Amniotic stem cell (primary cell): ENCODE data around the gene CAPZA1.
"Not testable (repeated sequence)": the region's sequence is repeated elsewhere in the genome, so short reads cannot be mapped to it uniquely, and the experiment has no call there.

Source experiments
- DNase-seq: peaks from one replicate; lab custom pipeline; 2025; lab: John Stamatoyannopoulos, UW

The CAPZA1 gene

DNA sequence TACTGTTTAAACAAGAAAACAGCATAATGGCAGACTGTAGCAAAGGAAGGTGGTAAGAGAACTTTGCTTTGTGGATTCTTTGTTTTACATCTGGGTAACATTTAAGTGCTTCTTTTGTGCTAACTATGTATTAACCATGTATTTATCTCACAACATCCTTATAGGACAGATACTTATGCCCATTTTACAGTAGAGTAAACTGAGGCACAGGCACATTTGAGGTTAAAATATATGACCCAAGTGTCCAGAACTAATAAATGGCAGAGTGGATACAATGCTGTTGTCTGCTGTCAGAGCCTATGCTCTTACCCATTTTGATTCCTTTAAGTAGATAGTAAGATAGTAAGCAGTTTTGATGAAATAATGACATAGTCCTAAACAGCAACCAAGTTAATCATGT is 7.3 kb downstream of the CAPZA1 start:
- no peak for DNase-seq

DNA sequence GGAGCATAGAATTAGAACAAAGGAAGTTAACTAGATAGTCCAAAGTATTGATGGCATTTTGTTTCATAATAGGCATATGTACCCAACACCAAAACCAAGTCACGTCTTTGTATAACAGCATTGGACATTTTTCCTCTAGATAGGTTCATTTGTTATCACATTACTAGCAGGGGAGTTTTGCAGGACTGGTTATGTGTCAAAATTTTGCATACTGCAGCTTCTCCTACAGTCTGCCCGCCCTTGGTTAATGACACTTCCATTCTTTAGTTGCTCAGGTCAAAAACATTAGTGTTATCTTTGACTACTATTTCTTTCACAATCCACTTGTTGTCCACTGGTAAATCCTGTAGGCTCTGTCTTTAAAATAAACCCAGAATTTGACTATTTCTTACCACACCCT is 8.9 kb downstream of the CAPZA1 start:
- no peak for DNase-seq

DNA sequence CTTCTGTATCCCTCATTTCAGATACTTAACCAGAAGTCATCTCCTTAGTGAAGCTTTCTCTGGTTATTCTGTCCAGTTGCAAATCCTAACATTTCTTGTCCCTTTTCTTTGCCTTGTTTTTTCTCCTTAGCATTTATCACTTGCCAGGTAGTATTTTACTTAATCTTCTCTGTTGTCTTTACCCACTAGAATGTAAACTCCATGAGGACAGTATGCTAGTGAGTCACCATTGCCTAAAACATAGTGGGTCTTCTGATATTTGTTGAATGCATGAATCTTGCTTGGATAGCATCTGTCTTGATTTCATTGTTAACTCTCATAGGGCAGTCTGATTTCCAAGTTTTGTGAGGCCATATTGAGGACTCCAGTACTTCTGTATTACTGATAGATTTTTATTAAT is 9.6 kb downstream of the CAPZA1 start:
- no peak for DNase-seq

DNA sequence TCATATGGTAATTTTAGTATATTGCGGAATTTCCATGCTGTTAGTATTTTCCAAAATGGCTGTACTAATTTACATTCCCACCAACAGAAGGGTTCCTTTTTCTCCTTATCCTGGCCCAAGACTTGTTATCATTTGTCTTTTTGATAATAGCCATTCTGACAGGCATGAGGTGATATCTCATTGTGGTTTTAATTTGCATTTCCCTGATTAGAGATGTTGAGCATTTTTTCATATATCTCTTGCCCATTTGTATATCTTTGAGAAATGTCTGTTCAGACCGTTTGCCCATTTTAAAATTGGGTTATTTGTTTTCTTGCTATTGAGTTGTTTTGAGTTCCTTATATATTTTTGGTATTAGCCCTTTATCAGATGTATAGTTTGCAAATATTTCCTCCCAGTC is 14.0 kb downstream of the CAPZA1 start:
- no peak for DNase-seq

DNA sequence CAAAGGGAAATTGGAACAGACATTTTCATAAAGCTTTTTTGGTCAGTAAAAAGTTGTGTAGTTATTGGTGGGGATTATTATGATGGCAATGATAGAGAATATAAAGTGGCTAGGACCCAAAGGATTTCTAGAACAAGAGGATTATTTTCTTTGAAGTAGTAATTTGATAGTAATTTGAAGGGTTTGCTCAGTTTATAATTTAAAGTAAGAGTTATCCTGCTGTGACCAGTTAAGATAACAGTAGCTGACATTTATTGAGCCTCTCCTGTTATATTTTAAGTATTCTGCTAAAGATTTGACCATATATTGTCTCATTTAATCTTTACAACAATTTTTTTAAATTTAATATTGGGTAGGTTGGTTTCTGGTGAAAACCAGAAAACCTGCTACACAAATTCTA is 14.7 kb downstream of the CAPZA1 start:
- DNase-seq = no peak

DNA sequence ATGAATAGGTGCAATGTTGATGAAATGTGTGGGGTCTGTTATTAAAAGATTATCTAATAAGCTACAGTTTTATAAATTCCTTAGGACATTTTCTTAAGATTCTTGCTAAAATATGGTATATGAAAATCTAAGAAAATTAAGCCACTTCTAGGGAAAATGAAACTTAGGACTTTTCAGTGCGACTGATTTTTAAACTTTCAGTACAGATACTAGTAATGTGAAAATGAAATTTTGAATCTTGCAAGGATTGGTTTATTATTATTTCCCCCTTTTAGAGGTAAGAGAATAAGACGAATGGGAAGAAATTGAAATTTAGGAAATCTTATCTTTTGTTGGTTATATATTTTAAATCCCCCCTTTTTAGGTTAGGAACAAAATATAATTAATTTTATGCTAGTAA is 16.4 kb downstream of the CAPZA1 start:
- DNase-seq = no peak

DNA sequence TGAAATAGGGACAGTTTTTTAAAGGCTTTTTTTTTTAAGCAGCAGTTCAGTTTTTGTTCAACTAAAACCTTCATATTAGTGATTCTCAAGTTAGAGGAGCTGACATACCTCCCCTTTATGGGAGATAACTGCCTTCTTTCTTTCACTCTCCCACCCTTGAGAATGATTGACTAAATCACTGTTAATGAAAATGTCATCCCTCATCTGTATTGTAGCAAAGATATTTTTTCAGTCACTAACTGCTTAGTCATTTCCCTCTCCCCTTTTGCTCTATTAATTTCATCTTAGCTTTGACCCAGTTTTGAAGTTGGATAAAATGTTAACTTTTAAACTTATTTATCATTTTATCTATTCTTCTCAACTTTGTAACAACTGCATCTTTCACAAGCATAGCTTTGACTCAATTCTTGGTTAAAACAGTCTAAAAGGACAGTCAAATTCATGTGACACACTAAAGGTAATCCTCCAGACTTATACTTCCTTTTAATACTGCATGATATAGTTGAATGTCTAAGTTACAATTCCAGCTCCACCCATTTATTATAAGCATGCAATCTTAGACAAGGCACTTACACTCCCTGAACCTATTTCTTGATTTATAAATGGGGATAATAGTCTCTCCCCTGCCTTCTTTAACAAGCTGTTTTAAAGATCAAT is 17.1 kb downstream of the CAPZA1 start:
- no peak for DNase-seq

DNA sequence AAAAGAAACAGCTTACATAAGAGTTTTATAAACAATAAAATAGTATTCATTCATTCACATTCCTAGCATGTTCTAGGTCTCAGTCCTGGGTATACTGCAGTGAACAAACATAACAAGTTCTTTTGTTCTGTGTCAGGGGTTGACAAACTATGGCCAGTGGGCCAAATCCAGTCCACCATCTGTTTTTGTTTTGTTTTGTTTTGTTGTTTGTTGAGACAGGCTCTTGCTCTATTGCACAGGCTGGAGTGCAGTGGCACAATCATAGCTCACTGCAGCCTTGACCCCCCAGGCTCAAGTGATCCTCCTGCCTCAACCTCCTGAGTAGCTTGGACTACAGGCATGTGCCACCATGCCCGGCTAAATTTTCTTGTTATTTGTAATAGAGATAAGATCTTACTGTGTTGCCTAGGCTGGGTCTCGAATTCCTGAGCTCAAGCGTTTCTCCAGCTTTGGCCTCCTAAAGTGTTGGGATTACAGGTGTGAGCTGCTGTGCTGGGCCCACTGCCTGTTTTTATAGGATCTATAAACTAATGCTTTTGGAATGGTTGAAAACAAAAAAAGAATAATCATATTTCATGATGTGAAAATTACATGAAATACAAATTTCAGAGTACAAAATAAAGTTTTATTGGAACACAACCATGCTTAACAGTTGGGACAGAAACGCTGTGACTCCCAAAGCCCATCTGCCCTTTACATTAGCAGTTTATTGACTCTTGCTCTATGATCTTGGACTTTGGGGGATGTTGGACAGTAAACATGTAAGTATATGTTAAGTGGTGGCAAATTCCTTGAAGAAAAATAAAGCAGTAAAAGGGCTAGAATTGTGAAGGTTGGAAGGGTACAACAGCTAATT is 17.9 kb downstream of the CAPZA1 start:
- no peak for DNase-seq

DNA sequence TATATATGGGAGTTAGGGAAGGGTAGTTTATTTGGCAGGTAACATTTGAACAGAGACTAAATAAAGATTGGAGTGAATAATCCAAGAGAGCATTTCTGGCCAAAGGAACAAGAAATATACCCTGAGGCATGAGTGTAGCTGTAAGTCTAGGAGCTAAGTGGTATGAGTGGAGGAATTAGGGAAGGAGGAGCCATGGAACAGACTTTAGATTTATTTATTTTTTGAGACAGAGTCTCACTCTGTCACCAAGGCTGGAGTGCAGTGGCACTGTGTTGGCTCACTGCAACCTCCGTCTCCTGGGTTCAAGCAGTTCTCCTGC is 18.4 kb downstream of the CAPZA1 start:
- peak; percentile 17 for DNase-seq

DNA sequence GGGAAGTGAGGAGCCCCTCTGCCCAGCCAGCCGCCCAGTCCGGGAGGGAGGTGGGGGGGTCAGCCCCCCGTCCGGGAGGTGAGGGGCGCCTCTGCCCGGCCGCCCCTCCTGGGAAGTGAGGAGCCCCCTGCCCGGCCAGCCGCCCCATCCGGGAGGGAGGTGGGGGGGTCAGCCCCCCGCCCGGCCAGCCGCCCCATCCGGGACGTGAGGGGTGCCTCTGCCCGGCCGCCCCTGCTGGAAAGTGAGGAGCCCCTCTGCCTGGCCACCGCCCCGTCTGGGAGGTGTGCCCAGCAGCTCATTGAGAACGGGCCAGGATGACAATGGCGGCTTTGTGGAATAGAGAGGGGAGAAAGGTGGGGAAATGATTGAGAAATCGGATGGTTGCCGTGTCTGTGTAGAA is 20.8 kb downstream of the CAPZA1 start:
- not testable (repeated sequence) for DNase-seq

DNA sequence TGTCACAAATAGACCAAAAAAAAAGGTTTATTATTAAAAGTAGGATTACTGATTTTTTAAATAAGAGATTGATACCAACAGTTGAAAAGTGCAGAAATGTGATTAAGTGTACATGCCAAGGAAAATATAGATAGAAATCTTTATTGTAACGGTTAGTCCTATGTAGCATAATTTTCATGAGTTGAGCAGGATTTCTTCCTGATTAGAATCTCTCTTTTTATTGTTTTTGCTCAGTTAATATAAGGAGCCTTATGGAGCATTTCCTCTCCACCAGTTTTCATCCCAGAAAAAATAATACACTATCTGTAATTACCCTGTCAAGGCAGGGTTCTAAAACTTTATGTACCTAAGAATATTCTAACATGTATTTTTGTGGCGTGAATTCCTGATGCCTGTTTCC is 23.4 kb downstream of the CAPZA1 start:
- DNase-seq = no peak

DNA sequence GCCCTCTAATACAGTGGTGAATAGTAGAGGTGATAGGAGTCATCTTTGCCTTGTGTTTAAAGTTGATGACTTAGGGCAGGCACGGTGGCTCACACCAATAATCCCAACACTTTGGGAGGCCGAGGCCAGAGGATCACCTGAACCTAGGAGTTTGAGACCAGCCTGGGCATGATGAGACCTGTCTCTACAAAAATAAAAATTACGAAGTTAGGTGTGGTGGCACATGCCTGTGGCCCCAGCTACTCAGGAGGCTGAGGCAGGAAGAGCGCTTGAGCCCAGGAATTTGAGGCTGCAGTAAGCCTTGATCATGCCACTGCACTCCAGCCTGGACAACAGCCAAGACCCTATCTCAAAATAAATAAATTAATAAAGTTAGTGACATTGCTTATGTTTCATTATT is 26.6 kb downstream of the CAPZA1 start:
- DNase-seq = no peak

DNA sequence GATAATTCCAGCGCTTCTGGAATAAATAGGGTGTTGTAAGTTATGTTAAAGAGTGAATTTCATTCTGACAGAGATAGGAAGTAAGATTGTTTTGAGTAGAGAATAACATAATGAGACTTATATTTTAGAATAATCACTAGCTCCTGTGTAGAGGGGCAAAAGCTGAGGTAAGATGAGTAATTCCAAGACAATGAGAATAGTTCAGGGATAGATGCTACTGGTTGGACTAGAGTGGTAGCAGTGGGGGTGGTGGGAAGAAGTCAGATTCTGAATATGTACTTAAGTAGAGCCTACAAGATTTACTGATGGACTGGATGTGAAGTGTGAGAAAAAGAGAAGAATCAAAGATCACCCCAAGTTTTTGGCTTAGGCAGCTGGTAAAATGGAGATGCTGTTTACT is 31.6 kb downstream of the CAPZA1 start:
- no peak for DNase-seq

DNA sequence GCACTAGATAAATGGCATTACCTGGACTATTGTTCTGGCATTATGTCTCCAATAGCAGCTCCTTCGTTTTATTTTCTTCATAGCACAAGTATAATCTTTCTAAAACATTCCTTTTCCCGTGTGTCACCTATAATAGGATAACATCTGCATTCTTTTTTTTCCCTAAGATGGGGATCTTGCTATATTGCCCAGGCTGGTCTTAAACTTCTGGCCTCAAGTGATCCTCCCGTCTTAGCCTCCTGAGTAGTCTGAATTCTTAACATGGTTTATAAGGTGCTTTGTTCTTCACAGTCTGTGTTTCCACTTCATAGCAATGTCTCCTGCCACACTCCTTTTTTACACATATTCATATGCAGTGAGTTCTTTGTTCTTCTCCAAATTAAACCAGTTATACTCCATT is 46.2 kb downstream of the CAPZA1 start:
- no peak for DNase-seq

DNA sequence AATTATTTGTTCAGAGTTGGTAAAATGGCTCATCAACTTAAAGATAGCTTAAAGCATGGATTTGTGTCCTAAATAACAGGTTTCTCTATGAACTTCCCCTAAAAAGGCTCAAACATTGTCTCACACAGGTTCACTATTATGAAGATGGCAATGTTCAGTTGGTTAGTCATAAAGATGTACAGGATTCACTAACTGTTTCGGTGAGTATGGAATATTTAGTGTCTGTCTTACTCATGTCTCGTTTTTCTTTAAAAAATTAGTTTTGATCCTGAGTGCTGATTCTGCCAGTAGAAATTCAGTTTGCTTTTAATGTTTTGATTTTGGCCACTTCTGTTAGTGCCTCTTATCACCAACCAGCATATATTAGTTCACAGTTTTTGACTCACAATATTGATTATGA is 47.3 kb downstream of the CAPZA1 start:
- no peak for DNase-seq

DNA sequence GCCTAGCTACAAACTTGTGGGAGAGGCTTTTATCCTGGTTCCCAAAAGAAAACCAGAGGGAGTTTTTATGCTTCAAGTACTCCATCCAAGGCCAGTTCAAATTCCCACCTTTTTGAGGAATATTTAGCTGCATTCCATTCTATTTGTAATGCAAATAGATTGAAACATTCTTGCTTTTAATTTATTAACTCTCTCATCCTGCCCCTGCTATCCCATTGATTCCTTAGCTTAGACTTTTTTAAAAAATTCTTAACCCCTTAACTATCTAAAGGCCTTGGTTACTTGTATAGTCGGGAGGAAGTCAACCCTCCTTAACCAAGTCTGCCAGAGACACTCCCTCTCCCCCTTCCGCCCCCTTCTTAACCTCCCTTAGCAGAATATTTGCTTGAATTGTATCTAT is 52.4 kb downstream of the CAPZA1 start:
- no peak for DNase-seq

DNA sequence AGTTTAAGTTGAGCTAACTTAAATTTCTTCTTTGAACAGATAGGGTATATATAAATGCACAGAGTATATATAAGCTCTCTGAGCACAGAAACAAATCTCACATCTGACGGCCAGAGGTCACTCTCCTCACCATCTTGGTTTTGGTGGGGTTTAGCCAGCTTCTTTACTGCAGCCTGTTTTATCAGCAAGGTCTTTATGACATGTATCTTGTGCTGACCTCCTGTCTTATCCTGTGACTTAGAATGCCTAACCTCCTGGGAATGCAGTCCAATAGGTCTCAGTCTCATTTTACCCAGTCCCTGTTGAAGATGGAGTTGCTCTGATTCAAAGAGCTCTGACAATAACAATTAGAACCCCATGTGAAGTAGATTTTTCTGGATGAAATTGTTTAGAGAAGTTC is 53.2 kb downstream of the CAPZA1 start:
- no peak for DNase-seq

DNA sequence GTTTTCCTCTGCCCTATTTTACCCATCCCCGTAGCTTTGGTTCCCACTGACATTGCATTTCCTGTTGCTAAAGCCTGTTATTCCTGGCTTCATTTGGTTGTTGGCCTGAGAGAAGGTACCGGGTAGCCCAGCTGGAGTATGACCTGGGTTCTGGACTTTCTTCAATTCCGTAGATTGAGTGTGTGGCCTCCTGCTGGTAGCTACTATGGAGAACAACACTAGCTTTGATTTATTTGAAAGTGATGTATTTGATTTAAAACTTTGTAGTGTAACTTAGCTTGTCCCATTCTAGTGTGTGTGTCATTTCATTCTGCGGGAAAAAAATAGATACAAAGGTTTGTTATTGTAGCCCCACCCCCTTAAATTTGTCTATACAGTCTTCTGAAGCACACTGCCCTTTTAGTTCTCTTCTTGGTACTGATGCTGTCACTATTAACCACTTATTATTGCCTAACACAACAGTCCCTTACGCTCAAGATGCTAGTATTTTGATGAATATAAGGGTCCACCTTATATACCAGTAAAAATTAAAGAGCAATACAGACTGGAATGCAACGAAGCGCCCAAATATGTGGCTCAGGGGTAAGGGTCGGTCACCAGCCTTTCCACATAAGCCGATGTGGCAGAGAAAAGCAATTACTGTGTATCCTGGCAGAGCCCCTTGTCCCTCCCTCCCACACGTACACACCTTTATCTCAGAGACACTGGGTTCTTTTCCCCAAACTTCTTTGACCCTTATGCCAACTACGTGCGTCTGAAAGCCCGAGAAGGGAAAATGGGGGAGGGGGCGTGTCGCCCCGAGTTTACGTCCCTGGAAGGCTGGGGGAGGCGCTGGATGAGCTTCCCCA is 54.2 kb downstream of the CAPZA1 start:
- peak; percentile 30 for DNase-seq

DNA sequence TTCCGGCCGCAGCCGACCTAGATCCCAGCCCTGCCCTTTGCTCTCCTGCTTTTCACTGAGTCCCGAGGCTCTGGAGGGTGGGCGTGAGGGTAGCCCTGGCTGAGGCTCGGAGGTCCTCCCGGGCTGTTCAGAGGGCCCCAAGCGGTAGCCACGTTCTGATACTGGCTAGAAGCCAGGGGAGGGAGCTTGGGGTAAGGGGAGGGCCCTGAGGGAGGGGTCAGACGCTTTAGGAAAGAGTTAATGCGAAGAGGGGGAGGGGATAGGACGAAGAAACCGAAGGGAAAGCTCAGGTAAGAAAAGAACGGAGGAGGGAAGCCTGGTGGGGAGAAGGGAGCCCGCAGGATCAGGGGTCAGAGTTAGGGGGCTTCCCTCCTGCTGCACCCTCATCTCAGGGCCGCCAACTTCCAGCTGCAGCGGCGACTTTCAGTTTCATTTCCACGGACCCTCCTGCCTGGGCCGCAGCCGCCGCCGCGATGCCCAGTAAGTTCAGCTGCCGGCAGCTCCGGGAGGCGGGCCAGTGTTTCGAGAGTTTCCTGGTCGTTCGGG is 54.9 kb downstream of the CAPZA1 start, which contains the start of gene MOV10:
Gene MOV10, plus strand, starts transcription at position 220 of the 546 bp plus-strand sequence. Its CDS starts 254 bp downstream, at position 474.
- peak; percentile 49 for DNase-seq

DNA sequence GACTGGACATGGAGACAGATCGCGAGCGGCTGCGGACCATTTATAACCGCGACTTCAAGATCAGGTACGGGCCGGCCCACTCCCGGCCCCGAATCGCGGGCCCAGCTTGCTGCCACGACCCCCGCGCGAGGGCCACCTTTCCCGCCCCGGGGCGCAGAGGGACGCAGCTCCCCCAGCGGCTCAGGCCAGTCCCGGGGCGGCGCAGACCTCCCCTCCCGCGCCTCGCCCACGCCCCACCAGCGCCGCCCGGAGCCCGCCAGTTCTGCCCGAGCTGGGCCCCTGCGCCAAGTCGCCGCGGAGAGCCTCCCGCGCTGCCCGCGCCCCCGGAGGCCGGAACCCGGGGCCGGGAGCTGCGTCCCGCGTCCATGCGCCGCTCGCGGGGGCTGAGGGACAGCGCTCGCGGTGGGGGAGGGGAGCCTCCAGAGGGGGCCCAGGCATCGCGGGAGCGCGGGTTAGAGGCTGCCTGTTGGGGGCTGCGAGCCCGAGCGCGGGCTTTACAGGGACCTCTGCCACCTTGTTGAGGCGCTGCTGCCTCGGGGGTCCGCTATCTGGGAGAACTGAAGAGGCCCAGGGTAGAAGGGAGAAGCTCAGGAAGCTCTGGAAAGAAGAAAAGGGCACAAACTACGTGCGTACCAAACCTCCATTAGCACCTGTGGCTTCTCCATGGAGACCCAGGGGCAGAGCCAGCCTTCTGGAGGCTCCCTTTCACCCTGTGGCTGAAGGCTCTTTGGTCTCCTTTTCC is 55.5 kb downstream of the CAPZA1 start:
- no peak for DNase-seq

DNA sequence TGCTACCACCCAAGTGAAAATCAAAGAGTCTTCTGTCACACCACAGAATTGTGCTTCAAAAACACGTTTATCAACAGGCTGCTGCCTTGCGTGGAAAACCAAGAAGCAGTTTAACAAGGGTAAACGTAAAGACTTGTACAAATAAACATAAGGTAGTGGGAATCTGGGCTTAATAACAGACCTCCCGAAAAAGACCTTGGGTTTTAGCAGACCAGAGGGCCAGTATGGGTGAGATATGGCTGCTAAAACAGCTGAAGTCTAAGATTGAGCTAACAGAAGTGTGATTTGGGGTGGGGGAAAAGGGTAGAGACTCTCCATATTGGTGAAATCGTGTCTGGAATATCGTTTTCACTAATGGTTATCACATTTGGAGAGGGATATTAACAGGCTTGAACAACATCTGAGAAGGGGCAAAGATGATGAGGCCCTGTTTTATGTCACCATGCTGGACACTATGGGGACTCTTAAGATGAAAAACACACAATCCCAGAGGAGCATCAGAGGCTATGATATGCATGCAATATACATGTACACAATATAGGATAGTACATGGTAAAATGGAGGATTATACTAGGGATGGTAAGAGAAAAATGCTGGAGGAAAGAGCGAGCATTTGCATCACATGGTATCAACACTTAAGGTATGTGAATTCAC is 56.2 kb downstream of the CAPZA1 start:
- DNase-seq = no peak
